A549 (cell line): Measurements from ENCODE around the gene CCDC183. TPM values are rescaled to one million over a fixed set of nuclear protein-coding genes. Genes with fewer than 3 reads are reported as not detected.
A peak's percentile ranks its signal among the peaks of the same experiment; 100 is the strongest.

Source experiments
- ATAC-seq, 2 experiments: fragments of 200-7000 bp in 1 of 2; fragments of >200 bp in 1 of 2; cut with Nextera tagmentation in 1 of 2; cut with Tn5 transposase in 1 of 2; 3 replicates each; pipeline versions ENCODE4 v1.8.0 to v1.9.1; 2018 to 2020; ENCODE audit warnings: mild to moderate bottlenecking in 1 of 2, moderate library complexity in 1 of 2
- CTCF ChIA-PET: fragments of 300-600 bp; sonication (Branson Sonifier 250); formaldehyde crosslinking; extraction: SDS; loops from one replicate; lab custom pipeline; 2021; ENCODE audit warnings: antibody characterized with exemption, inconsistent platforms; lab: Yijun Ruan, JAX
- POLR2A ChIA-PET: fragments of 350-600 bp; formaldehyde crosslinking; extraction: SDS; loops from one replicate; lab custom pipeline; 2021; ENCODE audit warnings: antibody characterized with exemption, inconsistent platforms; lab: Yijun Ruan, JAX
- DNase-seq, 2 experiments: peaks; one replicate each; pipeline versions ENCODE4 v3.0.0 to v3.0.0-alpha.2; 2011 to 2016; ENCODE audit warnings: low read depth in 1 of 2, low spot score in 1 of 2
- FAIRE-seq: peaks from 2 replicates; lab custom pipeline; 2011; peaks lifted over from hg19 to GRCh38; lab: Jason Lieb, UNC
- H3K27ac ChIP-seq, 2 experiments: fragments of >200 bp; sonication (Bioruptor Twin); formaldehyde crosslinking; 3 replicates each; pipeline ENCODE4 v1.5.1; 2016 to 2017
- H3K4me1 ChIP-seq: fragments of >200 bp; sonication (Bioruptor Twin); formaldehyde crosslinking; 3 replicates; pipeline ENCODE4 v1.6.1; 2016
- H3K4me2 ChIP-seq: fragments of >200 bp; sonication (Bioruptor Twin); formaldehyde crosslinking; 3 replicates; pipeline ENCODE4 v1.6.1; 2016
- H3K4me3 ChIP-seq: fragments of >200 bp; sonication (Bioruptor Twin); formaldehyde crosslinking; 3 replicates; pipeline ENCODE4 v1.5.1; 2016
- H3K9me3 ChIP-seq: fragments of >200 bp; sonication (Bioruptor Twin); formaldehyde crosslinking; 3 replicates; pipeline ENCODE4 v1.6.1; 2016
- BHLHE40 ChIP-seq: IDR thresholded peaks from 2 replicates; pipeline ENCODE4 v1.6.1; 2012; ENCODE audit warnings: low read depth, low read length, inconsistent platforms
- CEBPB ChIP-seq, 2 experiments: fragments of >200 bp in 1 of 2; sonication (Bioruptor Twin) in 1 of 2; formaldehyde crosslinking in 1 of 2; IDR thresholded peaks; 2 replicates each; pipeline ENCODE4 v1.6.1; 2012 to 2016
- CHD2 ChIP-seq: fragments of 150-350 bp; IDR thresholded peaks from 2 replicates; pipeline ENCODE4 v1.6.1; 2014; ENCODE audit warnings: low read length; ENCODE audit not compliant: partially characterized antibody
- EHF ChIP-seq: fragments of 250-450 bp; sonication (Bioruptor Pico); IDR thresholded peaks from 2 replicates; pipeline ENCODE4 v1.5.0; 2020; ENCODE audit warnings: mild to moderate bottlenecking
- EHMT2 ChIP-seq: fragments of 200-600 bp; sonication (generic); IDR thresholded peaks from 2 replicates; pipeline ENCODE4 v1.6.1; 2016; ENCODE audit warnings: antibody characterized with exemption, low read depth, mild to moderate bottlenecking, moderate library complexity
- FOSL2 ChIP-seq, 2 experiments: fragments of 450-650 bp in 1 of 2; fragments of >200 bp in 1 of 2; sonication (Bioruptor Twin) in 1 of 2; formaldehyde crosslinking; IDR thresholded peaks; 2 replicates each; pipeline versions ENCODE4 v1.5.0 to v1.6.1; 2016 to 2020; ENCODE audit warnings: mild to moderate bottlenecking in 1 of 2, moderate library complexity in 1 of 2
- FOXS1 ChIP-seq: fragments of 250-450 bp; sonication (Bioruptor Pico); IDR thresholded peaks from 2 replicates; pipeline ENCODE4 v1.5.0; 2020; ENCODE audit warnings: mild to moderate bottlenecking, moderate library complexity
- MAX ChIP-seq: IDR thresholded peaks from 2 replicates; pipeline ENCODE4 v1.6.1; 2012
- PBX3 ChIP-seq: IDR thresholded peaks from 2 replicates; pipeline ENCODE4 v1.6.1; 2012
- PHF8 ChIP-seq: fragments of 200-600 bp; sonication (generic); IDR thresholded peaks from 2 replicates; pipeline ENCODE4 v1.6.1; 2016; ENCODE audit warnings: low read depth, mild to moderate bottlenecking, antibody characterized with exemption, moderate library complexity, borderline replicate concordance
- RAD21 ChIP-seq, 2 experiments: fragments of >200 bp in 1 of 2; sonication (Bioruptor Twin) in 1 of 2; formaldehyde crosslinking in 1 of 2; IDR thresholded peaks in 1 of 2; conservative IDR thresholded peaks in 1 of 2; 2 replicates in 1 of 2; 3 replicates in 1 of 2; pipeline ENCODE4 v1.6.1; 2012 to 2018; ENCODE audit warnings: inconsistent platforms in 1 of 2
- RFX5 ChIP-seq: fragments of 450-650 bp; IDR thresholded peaks from 2 replicates; pipeline ENCODE4 v1.7.1; 2014; ENCODE audit warnings: antibody characterized with exemption, mild to moderate bottlenecking, moderate library complexity
- SREBF2 ChIP-seq: fragments of 450-650 bp; IDR thresholded peaks from 2 replicates; pipeline ENCODE4 v1.6.1; 2014; ENCODE audit warnings: mild to moderate bottlenecking, moderate library complexity
- TFCP2L1 ChIP-seq: fragments of 250-450 bp; sonication (Bioruptor Pico); IDR thresholded peaks from 2 replicates; pipeline ENCODE4 v1.5.0; 2021; ENCODE audit warnings: mild to moderate bottlenecking
- ZC3H11A ChIP-seq: fragments of 450-650 bp; IDR thresholded peaks from 2 replicates; pipeline ENCODE4 v1.6.1; 2014; ENCODE audit warnings: antibody characterized with exemption, mild to moderate bottlenecking
- ZFP36 ChIP-seq: fragments of 450-650 bp; IDR thresholded peaks from 2 replicates; pipeline ENCODE4 v1.6.1; 2014; ENCODE audit warnings: borderline replicate concordance; ENCODE audit not compliant: partially characterized antibody
- ZNF302 ChIP-seq: fragments of 250-450 bp; sonication (Bioruptor Pico); IDR thresholded peaks from 2 replicates; pipeline ENCODE4 v1.9.0; 2021; ENCODE audit warnings: inconsistent platforms, mild to moderate bottlenecking, moderate library complexity
- WGBS: methylation state at CpG from one replicate; pipeline ENCODE4 v1.1.6; 2017; ENCODE audit errors: missing lambda C conversion rate; 5-methylcytosine and 5-hydroxymethylcytosine counted together
- polyA plus RNA-seq, 4 experiments: library from polyadenylated mRNA; depleted of rRNA in 3 of 4; stranded (reverse); fragments of >200 nt; fragmentation: RNase III in 1 of 4; extraction: RNeasy Plus Mini Kit Qiagen cat#74134 plus additional on column Dnase treatment in 1 of 4; gene quantifications; 2 replicates in 3 of 4; 3 replicates in 1 of 4; pipeline ENCODE4 v1.2.3, GENCODE V29; 2011 to 2017
- TF ChIP-seq, protein P1 (sequence below): fragments of 450-650 bp; IDR thresholded peaks from 2 replicates; pipeline ENCODE4 v1.6.1; 2014; ENCODE audit warnings: antibody characterized with exemption
- TF ChIP-seq, protein P2 (sequence below): fragments of 250-450 bp; sonication (Bioruptor Pico); IDR thresholded peaks from 2 replicates; pipeline ENCODE4 v1.5.0; 2021; ENCODE audit warnings: mild to moderate bottlenecking, moderate library complexity, borderline replicate concordance
- TF ChIP-seq, protein P3 (sequence below): fragments of >200 bp; sonication (Bioruptor Twin); formaldehyde crosslinking; IDR thresholded peaks from 3 replicates; pipeline ENCODE4 v1.6.1; 2016

Gene CCDC183
- polyA plus RNA-seq, 2 of the 4 experiments (the other 2 are of a cell fraction) = 0.90 to 1.4 TPM

- TF ChIP-seq PBX3 (peak; percentile 59), EHMT2 (no peak), BHLHE40 (no peak), ZFP36 (no peak), ZC3H11A (no peak), RFX5 (no peak), PHF8 (no peak), ZNF302 (no peak)
- TF ChIP-seq, protein P1, sequence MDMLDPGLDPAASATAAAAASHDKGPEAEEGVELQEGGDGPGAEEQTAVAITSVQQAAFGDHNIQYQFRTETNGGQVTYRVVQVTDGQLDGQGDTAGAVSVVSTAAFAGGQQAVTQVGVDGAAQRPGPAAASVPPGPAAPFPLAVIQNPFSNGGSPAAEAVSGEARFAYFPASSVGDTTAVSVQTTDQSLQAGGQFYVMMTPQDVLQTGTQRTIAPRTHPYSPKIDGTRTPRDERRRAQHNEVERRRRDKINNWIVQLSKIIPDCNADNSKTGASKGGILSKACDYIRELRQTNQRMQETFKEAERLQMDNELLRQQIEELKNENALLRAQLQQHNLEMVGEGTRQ = no peak
These were observed 51.8 kb downstream of the CCDC183 start (continued) for GRCh38 chr9:136847826-136848392.

- WGBS = 0% methylated on average over 17 of the region's 53 CpGs
These were observed 52.4 kb downstream of the CCDC183 start for GRCh38 chr9:136848393-136849037.

DNA sequence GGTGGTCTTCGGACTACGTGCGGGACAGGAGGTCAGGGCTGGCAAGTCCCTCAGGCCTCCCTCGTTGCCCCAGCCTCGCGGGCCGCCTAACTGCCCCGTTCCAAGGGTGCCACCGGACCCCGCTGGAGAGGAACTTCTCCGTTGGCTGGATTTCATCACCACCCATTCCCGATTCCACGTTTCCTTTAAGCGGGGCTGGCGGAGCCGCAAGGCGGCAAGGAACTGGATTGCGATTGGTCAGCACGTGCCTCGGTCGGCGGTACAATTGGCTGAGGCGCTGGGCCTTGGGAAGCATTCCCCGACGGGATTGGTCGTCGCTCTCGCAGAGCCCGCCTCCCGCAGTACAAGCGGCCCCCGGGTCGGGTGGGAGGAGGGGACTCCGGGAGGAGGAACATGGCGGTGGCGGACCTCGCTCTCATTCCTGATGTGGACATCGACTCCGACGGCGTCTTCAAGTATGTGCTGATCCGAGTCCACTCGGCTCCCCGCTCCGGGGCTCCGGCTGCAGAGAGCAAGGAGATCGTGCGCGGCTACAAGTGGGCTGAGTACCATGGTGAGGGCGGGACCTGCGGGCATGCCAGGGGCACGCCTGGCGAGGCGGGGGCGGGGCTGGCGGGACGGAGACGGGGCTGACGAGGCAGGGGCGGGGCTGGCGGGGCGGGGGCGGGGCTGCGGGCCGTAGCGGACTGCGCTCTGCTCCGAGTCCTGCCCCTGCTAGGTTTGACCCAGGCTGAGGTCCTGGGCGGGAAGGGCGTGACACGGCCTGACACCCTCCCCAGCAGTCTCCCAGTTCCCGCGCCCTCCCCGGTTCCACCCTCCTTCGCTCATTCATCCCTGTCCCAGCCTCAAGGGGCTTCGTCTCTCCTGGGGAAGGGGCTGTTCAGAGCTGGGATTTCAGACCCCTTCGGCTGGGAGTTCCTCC, 53.2 kb downstream of the CCDC183 start, which contains the start of gene PHPT1:
PHPT1 (plus strand) TSS at position 372 of the 922 bp plus-strand sequence; CDS start at position 394, 22 bp downstream.
- DNase-seq (peak; percentile 99 to 100), ATAC-seq (peak; percentile 53 to 80), FAIRE-seq (peak; percentile 93)
- Histone ChIP-seq H3K4me1 (peaks cover 22% of the 10 kb centered on the region), H3K9me3 (no peaks in the 10 kb centered on the region), H3K4me2 (peak within 1 kb of the TSS; percentile 86), H3K27ac (peak within 1 kb of the TSS; percentile 96 to 97), H3K4me3 (peak within 1 kb of the TSS; percentile 87)
- 3% methylated on average over 47 of the region's 77 CpGs for WGBS
- ChIA-PET POLR2A (interaction anchor here (0.7 to 1.7 kb wide), 5 partner anchors 35 to 186 kb away, joined by 3 to 6 read pairs (median 3); no protein-coding TSS in a partner anchor), CTCF (interaction anchor here (0.6 to 1.3 kb wide), 6 partner anchors 32 to 735 kb away, joined by 3 to 7 read pairs (median 4); no protein-coding TSS in a partner anchor)
- TF ChIP-seq, protein P2, sequence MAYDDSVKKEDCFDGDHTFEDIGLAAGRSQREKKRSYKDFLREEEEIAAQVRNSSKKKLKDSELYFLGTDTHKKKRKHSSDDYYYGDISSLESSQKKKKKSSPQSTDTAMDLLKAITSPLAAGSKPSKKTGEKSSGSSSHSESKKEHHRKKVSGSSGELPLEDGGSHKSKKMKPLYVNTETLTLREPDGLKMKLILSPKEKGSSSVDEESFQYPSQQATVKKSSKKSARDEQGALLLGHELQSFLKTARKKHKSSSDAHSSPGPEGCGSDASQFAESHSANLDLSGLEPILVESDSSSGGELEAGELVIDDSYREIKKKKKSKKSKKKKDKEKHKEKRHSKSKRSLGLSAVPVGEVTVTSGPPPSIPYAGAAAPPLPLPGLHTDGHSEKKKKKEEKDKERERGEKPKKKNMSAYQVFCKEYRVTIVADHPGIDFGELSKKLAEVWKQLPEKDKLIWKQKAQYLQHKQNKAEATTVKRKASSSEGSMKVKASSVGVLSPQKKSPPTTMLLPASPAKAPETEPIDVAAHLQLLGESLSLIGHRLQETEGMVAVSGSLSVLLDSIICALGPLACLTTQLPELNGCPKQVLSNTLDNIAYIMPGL (CRISPR knock-in tag) = no peak
- TF ChIP-seq TFCP2L1 (CRISPR knock-in tag) = 0 out of 2 replicates have a peak, but pooled peaks have one; percentile 41
- TF ChIP-seq SREBF2 = no peak
- TF ChIP-seq, protein P3, sequence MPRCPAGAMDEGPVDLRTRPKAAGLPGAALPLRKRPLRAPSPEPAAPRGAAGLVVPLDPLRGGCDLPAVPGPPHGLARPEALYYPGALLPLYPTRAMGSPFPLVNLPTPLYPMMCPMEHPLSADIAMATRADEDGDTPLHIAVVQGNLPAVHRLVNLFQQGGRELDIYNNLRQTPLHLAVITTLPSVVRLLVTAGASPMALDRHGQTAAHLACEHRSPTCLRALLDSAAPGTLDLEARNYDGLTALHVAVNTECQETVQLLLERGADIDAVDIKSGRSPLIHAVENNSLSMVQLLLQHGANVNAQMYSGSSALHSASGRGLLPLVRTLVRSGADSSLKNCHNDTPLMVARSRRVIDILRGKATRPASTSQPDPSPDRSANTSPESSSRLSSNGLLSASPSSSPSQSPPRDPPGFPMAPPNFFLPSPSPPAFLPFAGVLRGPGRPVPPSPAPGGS = peak; percentile 83; the same call in 2 of the 3 replicates
- no peak for TF ChIP-seq FOSL2 (IDR thresholded peaks at IDR 0.05)
- no peak for TF ChIP-seq FOSL2 (CRISPR knock-in tag; IDR thresholded peaks at IDR 0.05)
- peak; percentile 87 for TF ChIP-seq MAX
- TF ChIP-seq CEBPB (IDR thresholded peaks at IDR 0.05) = peak; percentile 61 to 88; a peak in 3 of 4 replicates
- TF ChIP-seq, protein P1 = peak; percentile 80
- TF ChIP-seq CHD2 = peak; percentile 52
- 0 out of 5 replicates have a peak, but pooled peaks of 1 of the 2 experiments have one; percentile 17 for TF ChIP-seq RAD21 (conservative IDR thresholded peaks at IDR 0.05 in 1 of 2, IDR thresholded peaks at IDR 0.05 in 1 of 2)

More at GRCh38 chr9:136848393-136849037, 52.4 kb downstream of the CCDC183 start:
- CTCF ChIA-PET = interaction anchor here (1.1 to 2.3 kb wide), 7 partner anchors 8 to 187 kb away, joined by 3 to 7 read pairs (median 4); no protein-coding TSS in a partner anchor
- ATAC-seq = peak; percentile 21 to 24
- peak overlapping the region; percentile 87 for H3K4me3 ChIP-seq
- POLR2A ChIA-PET = interaction anchor here (1.0 to 1.8 kb wide), 8 partner anchors 34 to 187 kb away, joined by 3 to 11 read pairs (median 4); partner anchors contain the start of genes CLIC3, TMEM141 and TRAF2
- H3K4me2 ChIP-seq = peak overlapping the region; percentile 80
- H3K9me3 ChIP-seq = no peaks in the 10 kb centered on the region
- peak; percentile 56 to 64 for DNase-seq
- H3K27ac ChIP-seq = peak overlapping the region; percentile 96 to 97
- TF ChIP-seq EHF (no peak), FOXS1 (CRISPR knock-in tag) (no peak)
- TF ChIP-seq, protein P3 = peak; percentile 3; the same call in 1 of the 3 replicates
- H3K4me1 ChIP-seq = peaks cover 23% of the 10 kb centered on the region
- FAIRE-seq = no peak
